ENCODE measurements around the gene HSDL2. TPM values are rescaled to one million over a fixed set of nuclear protein-coding genes. Genes with fewer than 3 reads are reported as not detected.

HSDL2 gene
- 100 to 1,000 TPM; 106 to 131 (median 114) TPM for polyA plus RNA-seq (ENCODE audit: insufficient read length in 3 of 3)
- long read RNA-seq, donor 1, transcript HSDL2-202 (11 exons, 3,350 nt) = major isoform, 8 of 18 reads
- long read RNA-seq, donor 1, partial matches to known transcripts = 9 of 18 reads
- long read RNA-seq, donor 1, other reads (novel, unspliced or antisense) = 0 of 18 reads
- long read RNA-seq, donor 2, transcript HSDL2-202 (11 exons, 3,350 nt) = major isoform, 19 of 29 reads
- long read RNA-seq, donor 2, partial matches to known transcripts = 10 of 29 reads
- long read RNA-seq, donor 2, other reads (novel, unspliced or antisense) = 0 of 29 reads
- long read RNA-seq, donor 3, transcript HSDL2-202 (11 exons, 3,350 nt) = major isoform, 30 of 54 reads
- long read RNA-seq, donor 3, partial matches to known transcripts = 24 of 54 reads
- long read RNA-seq, donor 3, other reads (novel, unspliced or antisense) = 0 of 54 reads
- long read RNA-seq, donor 4, transcript HSDL2-202 (11 exons, 3,350 nt) = major isoform, 20 of 50 reads
- long read RNA-seq, donor 4, partial matches to known transcripts = 29 of 50 reads
- long read RNA-seq, donor 4, other reads (novel, unspliced or antisense) = 0 of 50 reads
- long read RNA-seq, donor 5 = 0 reads
- long read RNA-seq, donor 6, transcript HSDL2-202 (11 exons, 3,350 nt) = major isoform, 10 of 19 reads
- long read RNA-seq, donor 6, partial matches to known transcripts = 8 of 19 reads
- long read RNA-seq, donor 6, other reads (novel, unspliced or antisense) = 0 of 19 reads
- long read RNA-seq, donor 7, transcript HSDL2-202 (11 exons, 3,350 nt) = major isoform, 15 of 37 reads
- long read RNA-seq, donor 7, partial matches to known transcripts = 21 of 37 reads
- long read RNA-seq, donor 7, other reads (novel, unspliced or antisense) = 0 of 37 reads
- long read RNA-seq, donor 8, transcript HSDL2-202 (11 exons, 3,350 nt) = major isoform, 37 of 65 reads
- long read RNA-seq, donor 8, partial matches to known transcripts = 27 of 65 reads
- long read RNA-seq, donor 8, other reads (novel, unspliced or antisense) = 0 of 65 reads
- long read RNA-seq, donor 9, transcript HSDL2-202 (11 exons, 3,350 nt) = major isoform, 18 of 33 reads
- long read RNA-seq, donor 9, partial matches to known transcripts = 15 of 33 reads
- long read RNA-seq, donor 9, other reads (novel, unspliced or antisense) = 0 of 33 reads
- long read RNA-seq, donor 10, transcript HSDL2-202 (11 exons, 3,350 nt) = major isoform, 14 of 40 reads
- long read RNA-seq, donor 10, partial matches to known transcripts = 24 of 40 reads
- long read RNA-seq, donor 10, other reads (novel, unspliced or antisense) = 0 of 40 reads
- long read RNA-seq, donor 11, transcript HSDL2-202 (11 exons, 3,350 nt) = major isoform, 12 of 34 reads
- long read RNA-seq, donor 11, partial matches to known transcripts = 22 of 34 reads
- long read RNA-seq, donor 11, other reads (novel, unspliced or antisense) = 0 of 34 reads
- long read RNA-seq, donor 12, partial matches to known transcripts = 0 of 2 reads
- long read RNA-seq, donor 12, other reads (novel, unspliced or antisense) = 0 of 2 reads
- long read RNA-seq, donor 13 = 0 reads
- long read RNA-seq, donor 14, transcript HSDL2-202 (11 exons, 3,350 nt) = major isoform, 12 of 38 reads
- long read RNA-seq, donor 14, partial matches to known transcripts = 26 of 38 reads
- long read RNA-seq, donor 14, other reads (novel, unspliced or antisense) = 0 of 38 reads
- long read RNA-seq, donor 15, transcript HSDL2-202 (11 exons, 3,350 nt) = major isoform, 7 of 13 reads
- long read RNA-seq, donor 15, partial matches to known transcripts = 6 of 13 reads
- long read RNA-seq, donor 15, other reads (novel, unspliced or antisense) = 0 of 13 reads
- long read RNA-seq, donor 16, transcript HSDL2-202 (11 exons, 3,350 nt) = major isoform, 34 of 111 reads
- long read RNA-seq, donor 16, partial matches to known transcripts = 77 of 111 reads
- long read RNA-seq, donor 16, other reads (novel, unspliced or antisense) = 0 of 111 reads

DNA sequence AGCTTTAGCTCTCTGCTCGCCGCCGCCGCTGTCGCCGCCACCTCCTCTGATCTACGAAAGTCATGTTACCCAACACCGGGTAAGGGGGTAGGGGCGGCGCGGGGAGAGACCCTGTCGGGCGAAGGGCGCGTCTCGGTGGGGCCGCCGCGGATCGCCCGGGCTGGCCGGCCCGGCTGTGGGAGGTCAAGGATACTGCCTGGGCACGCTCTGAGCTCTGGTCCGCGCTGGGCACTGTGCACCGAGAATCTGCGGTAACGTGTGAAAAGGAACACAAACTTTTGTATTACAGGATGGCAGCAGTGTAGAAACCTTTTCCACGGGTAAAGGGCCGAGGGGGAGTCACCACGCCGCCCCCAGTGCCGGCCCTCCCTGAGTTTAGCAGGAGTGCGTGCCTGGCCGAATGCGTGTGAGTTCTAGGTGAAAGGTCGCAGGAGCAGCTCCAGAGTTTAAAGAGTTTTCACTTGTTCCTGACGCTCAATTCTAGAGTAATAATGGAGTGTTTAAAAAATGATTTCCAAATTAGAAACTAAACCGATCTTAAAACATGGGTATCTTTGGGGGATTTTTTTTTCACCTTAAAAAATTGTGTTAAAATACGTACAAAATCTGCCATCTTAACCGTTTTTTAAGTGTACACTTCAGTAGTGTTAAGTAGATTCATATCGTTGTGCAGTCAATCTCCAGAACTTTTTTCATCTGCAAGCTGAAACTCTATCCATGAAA lies at the start of gene HSDL2:
TSS of gene HSDL2 (plus strand) at position 7 of the 723 bp plus-strand sequence. CDS start at position 63, 56 bp downstream.
- DNase-seq (ENCODE audit: extremely low read depth in 1 of 11, low read depth in 9 of 11, low spot score in 4 of 11) = peak in 2 of 11 donors; percentile 43 to 56

DNA sequence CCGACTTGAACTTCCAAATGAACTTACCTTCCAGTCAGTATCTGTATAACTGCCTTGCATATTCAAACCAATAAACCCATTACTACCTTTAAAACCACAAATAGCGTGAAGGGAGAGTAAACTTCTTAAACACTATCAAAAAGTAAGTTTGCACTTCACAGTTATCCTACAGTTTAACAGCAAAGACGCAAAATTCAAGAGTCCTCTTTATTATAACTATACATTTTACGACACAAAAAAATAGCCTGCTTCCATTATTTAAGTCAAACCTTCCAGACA lies 48.3 kb upstream of the HSDL2 start:
- no peak for DNase-seq (ENCODE audit: extremely low read depth in 1 of 11, low read depth in 9 of 11, low spot score in 4 of 11)

DNA sequence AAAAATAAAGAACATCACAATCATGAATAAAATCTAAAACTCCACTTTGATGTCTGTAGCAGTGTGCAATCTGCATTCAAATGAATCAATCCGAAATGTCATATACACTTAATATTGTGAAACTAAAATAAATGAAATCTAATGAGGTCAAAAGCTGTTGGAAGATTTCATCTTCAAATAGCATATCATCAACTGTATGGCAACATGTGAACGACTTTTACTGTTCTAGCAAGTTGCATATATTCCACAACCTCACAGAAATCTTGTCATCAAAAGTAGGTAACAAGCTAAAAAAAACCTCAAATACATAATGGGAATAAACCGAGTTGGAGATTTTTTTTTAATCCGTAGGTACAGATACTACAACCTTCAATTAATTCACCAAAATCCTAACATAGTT lies 47.7 kb upstream of the HSDL2 start:
- no peak for DNase-seq (ENCODE audit: extremely low read depth in 1 of 11, low read depth in 9 of 11, low spot score in 4 of 11)

DNA sequence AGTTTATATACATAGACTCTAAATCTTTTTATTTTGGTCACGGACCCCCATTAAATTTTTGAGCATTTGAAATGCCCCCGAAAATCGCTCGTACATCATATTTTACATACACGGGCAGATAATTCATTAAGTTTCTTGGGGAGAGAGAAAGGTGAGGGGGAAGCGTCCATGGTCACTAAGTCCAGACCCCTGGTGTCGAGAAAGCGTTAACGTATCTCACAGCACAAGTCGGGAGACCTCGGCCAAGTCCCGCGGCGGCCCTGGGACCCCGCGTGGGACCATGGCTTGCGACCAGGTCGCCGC lies 47.3 kb upstream of the HSDL2 start:
- no peak for DNase-seq (ENCODE audit: extremely low read depth in 1 of 11, low read depth in 9 of 11, low spot score in 4 of 11)

DNA sequence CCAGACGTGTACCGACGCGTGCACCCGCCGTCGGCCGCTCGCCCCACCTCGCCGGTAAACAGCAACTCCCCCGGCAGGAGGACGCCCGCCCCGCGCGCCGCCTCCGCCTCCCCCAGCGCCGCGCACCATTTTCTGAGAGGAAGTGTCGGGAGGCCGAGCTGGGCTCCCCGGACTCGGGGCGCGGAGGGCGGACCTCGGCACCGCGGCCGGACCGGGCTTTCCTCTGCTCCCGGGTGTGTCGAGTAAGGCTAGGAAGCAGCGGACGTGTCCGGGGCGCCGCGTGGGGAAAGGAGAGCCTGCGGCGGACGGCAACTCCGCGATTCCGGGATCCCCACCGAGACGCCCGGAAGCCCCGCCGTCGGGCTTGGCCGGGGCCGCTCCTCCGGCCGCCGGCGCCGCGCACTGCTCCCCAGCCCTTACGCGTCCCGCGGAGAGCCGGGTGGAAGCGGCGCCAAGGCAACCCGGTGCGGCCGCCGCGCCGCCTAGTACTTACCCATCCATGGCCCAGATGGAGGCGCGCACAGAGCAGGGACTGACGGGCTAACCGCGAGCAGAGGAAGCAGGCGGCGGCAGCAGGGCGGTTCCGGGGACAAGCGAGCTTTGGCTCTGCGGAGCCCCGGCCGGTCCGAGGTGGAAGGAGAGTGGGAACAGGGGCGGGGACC lies 46.8 kb upstream of the HSDL2 start, which contains the start of gene PTBP3:
TSS of gene PTBP3 (minus strand) at position 643 of the 662 bp plus-strand sequence. CDS start 35,754 bp downstream, outside the sequence.
- DNase-seq (ENCODE audit: extremely low read depth in 1 of 11, low read depth in 9 of 11, low spot score in 4 of 11) = peak in 6 of 11 donors; percentile 44 to 72 (median 68)

DNA sequence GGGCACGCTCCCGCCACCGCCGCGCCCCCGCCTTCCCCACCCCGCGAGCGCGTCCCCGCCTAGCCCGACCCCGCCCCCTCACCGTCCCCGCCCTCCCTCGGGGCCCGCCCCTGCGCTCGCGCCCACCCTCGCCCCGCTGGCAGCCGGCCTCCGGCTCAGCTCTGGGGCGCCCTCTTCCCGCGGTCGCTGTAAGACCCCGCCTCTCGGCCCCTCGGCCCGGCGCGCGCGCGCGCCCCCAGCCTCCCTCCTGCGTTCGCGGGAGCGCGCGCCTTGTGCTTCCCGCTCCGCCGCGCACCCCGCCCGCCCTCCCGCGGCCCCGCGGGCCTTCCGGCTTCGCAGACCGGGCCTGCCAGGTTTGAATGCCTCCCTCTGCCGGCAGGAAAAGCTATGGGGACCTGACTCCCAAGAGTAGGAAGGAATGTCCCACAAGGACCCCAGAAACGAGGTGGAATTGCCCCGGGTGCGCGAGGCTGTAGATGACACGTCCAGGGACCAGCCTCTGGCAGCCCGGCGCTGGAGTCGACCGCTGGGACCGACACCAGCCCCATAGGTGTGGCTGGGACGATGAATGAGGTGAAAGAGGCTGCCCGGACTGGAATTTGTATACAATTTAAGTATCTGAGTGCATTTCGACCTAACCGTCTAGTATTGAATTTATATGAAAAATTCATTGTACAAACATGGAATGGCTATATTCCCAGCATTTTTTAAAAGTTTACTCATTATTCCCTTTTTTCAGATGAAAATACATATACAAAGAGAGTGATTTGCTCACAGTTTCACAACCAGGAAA lies 46.1 kb upstream of the HSDL2 start:
- peak; percentile 88 to 97 (median 93) for DNase-seq (ENCODE audit: extremely low read depth in 1 of 11, low read depth in 9 of 11, low spot score in 4 of 11)

DNA sequence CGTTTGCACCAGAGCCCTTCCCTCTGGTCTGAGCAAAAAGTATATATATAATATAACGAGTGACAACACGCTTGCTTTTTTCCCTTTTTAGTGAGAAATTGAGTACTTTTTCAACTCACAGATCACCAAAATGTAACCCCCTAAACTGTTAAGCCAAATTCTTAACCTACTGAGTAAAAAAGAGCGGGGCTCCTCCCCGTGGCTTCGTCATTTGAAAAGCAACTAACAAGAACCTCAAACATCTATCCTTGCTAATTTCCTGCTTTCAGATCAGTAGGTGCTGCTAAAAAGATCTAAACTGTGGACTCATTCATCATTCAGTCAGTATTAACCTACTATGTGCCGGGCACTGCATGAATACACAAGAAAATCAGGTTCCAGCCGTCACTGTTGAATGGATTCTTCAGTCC lies 45.5 kb upstream of the HSDL2 start:
- no peak for DNase-seq (ENCODE audit: extremely low read depth in 1 of 11, low read depth in 9 of 11, low spot score in 4 of 11)

DNA sequence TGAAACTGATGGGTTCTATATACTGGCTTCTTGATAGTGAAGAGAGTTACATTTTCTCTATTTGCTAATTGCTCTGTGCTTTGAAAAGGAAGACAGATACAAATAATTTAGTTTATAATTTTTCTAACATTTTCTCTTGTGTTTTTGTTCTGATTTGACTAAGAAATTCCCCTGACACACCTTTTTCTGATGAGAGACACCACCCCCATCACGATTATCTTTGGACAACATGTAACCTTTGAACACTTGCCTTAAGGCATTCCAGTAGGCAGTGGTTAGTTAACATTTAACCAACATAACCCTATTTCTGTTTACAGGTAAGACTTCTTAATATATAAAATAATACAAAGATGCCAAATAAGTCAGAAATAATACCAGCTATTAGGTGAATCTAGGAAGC lies 42.4 kb upstream of the HSDL2 start:
- no peak for DNase-seq (ENCODE audit: extremely low read depth in 1 of 11, low read depth in 9 of 11, low spot score in 4 of 11)

DNA sequence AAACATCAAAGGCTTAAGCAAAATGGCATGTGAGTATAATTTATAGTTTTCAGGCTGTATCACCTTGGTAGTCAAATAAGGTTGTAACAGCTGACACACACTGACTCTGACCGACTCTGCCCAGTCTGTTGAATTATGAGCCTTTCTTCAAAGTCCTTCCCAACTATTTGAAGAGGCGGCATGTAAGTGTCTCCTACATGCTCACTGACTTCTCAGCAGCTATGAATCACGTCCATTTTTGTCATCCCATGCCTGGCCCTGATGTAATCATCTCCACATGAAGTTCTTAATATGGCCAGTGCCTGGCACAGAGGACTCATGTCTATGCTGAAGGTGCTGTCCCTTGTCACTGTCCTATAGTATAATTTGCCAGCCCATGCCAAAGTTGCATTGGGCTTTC lies 41.3 kb upstream of the HSDL2 start:
- no peak for DNase-seq (ENCODE audit: extremely low read depth in 1 of 11, low read depth in 9 of 11, low spot score in 4 of 11)

DNA sequence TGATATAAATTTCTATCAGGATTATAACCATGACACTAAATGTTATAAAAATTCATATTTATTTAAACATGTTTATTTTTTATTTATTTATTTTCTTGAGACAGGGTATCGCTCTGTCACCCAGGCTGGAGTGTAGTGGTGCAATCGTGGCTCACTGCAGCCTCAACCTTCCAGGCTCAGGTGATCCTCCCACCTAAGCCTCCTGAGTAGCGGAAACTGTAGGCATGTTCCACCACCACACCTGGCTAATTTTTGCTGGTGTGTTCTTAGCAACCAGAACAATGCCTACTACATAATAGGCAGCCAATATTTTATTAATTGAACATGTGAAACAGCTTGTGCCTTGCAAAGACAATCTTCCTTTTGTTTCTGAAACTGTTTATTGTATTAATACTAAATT lies 40.0 kb upstream of the HSDL2 start:
- DNase-seq (ENCODE audit: extremely low read depth in 1 of 11, low read depth in 9 of 11, low spot score in 4 of 11) = no peak

DNA sequence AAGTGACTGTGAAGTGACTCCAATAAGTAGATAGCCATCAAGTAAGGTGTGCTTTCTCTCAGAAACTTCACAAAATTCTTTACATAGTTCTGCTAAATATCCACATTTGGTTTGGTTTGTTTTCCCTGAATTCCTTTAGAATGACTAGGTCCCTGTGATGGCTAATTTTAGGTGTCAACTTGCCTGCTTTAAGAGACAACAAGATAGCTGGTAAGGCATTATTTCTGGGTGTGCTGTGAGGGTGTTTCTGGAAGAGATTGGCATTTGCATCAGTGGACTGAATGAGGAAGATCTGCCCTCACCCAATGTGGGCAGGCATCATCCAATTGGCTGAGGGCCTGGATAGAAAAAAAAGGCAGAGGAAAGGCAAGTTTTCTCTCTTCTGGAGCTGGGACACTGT lies 38.2 kb upstream of the HSDL2 start:
- no peak for DNase-seq (ENCODE audit: extremely low read depth in 1 of 11, low read depth in 9 of 11, low spot score in 4 of 11)

DNA sequence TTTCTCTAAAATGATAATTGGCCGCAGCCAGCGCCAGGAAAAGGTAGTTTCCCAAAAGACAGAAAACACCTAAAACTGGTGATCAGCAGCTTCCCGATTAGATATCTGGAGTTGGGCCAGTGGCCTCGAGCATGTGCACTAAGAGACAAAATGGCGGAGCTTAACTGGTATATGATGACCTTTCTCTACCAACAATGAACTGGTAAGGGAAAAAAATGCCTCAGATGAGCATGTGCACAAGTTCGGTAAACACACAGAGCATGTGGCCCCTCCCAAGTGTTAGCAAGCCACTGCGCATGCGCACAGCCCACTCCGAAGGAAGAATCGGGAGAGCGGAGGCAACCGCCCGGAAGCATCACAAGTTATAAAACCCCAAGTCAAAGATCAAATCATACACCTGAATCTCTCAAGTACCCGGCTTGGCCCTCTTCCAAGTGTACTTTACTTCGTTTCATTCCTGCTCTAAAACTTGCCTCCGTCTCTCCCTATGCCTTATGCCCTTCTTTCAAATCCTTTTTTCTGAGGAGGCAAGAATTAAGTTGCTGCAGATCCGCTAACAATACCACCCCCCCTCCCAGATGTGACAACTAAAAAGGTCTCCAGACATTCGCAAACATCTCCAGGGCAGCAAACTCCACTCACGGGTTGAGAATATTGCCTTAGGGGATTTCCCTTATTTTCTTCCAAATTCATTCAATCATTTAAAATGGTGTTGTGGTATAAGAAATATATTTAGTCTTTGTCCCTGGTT lies 31.5 kb upstream of the HSDL2 start:
- peak in 4 of 11 donors; percentile 55 to 63 (median 60) for DNase-seq (ENCODE audit: extremely low read depth in 1 of 11, low read depth in 9 of 11, low spot score in 4 of 11)

DNA sequence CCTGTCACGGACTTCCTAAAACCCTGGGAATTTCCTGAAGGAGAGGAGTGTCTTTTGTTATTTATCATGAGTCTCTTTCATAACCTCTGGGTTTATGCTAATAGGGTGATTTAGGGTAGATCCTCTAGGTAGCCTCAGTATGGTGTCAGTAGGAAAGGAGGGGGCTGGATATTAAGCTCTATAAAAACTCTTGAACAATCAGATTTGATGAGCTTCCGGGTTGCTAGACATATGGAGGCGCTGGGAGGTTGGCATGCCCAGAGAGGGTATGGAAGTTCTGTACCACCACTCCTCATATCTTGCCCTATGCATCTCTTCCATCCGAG lies 30.9 kb upstream of the HSDL2 start:
- DNase-seq (ENCODE audit: extremely low read depth in 1 of 11, low read depth in 9 of 11, low spot score in 4 of 11) = no peak

DNA sequence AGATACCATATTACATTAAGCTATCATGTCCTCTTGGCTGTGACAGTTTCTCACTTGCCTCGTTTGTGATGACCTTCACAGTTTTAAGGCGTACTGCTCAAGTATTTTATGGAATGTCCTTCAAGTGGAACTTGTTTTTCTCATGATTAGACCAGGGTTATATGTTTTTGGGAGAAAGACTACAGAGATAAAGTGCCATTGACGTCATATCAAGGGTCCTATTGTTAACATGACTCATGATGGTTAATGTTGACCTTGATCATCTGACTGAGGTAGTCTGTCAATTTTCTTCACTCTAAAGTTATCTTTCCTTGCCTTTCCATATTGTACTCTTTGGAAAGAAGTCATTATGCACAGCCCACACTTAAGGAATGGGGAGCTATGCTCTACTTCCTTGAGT lies 28.7 kb upstream of the HSDL2 start:
- no peak for DNase-seq (ENCODE audit: extremely low read depth in 1 of 11, low read depth in 9 of 11, low spot score in 4 of 11)

DNA sequence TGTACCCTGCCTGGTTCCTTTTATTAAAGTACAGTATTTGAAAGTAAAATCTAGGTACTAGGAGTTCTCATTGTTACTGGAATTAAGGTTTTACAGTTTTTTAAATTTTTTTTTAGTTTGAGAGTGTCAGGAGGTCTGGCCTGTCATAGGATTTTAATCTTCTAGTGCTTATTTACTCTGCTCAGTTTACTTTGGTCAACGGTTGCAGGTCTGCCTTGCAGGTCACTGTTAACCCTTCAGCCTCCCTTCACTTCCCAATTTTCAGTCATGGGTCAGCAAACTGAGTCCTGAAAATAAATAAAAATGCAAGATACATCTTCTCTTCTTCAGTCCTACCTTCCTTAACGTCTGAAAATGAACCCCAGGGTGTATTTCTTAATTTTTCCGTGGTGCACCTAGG lies 27.7 kb upstream of the HSDL2 start:
- no peak for DNase-seq (ENCODE audit: extremely low read depth in 1 of 11, low read depth in 9 of 11, low spot score in 4 of 11)
